DMS153 treated with DMSO at 0.1 percent for 48 hours (cell line): ENCODE measurements around the gene SPATA9.
"Not testable (repeated sequence)": the region's sequence is repeated elsewhere in the genome, so short reads cannot be mapped to it uniquely, and the experiment has no call there.

Experiments used
- DNase-seq: peaks from one replicate; lab custom pipeline; 2025; ENCODE audit not compliant: unreplicated experiment; lab: John Stamatoyannopoulos, UW

SPATA9 gene

DNA sequence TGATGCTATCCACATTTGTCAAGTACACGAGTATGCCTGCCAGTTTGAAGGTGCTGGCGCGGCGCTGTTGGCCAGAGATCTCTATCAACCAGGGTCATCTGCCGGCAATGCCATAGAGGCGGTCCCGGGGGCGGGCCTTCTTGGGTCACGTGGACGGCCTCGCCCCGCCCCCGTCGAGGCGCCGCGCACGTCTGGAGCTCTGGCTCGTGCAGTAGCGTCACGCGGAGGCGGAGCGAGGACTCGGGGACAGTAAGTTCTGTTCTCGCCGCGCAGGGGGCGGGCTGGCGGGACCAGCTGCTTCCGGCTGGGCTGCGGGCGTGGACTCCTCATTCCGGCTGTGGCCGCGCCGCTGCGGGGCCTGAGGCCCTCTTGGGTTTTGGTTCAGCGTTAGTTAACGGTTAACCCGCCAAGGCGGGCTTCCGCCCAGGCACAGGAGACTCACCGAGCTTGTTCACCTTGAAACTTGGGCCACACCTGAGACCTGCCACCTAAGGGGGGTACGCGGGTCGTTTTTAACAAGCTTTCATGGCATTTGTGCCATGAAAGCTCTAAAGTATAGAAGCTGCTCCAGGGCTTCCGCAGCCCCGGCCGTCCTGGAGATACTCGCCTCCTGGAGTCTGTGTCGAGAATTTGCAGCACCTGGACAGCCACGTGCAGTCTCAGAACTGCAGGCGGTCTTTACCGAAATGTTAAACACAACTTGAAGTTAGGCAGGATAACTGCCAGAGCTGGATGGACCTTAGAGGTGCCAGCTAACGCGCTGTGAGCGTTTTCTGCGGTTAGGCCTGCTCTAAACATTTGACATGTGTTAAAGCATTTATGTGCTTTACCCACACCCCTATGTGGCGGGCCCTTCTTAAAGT is 36.0 kb downstream of the SPATA9 start, which contains the start of gene RFESD:
Gene RFESD (plus strand): TSS at position 209 of the 863 bp plus-strand sequence. CDS start 5,495 bp downstream, outside the sequence.
- DNase-seq, result peak; percentile 59

DNA sequence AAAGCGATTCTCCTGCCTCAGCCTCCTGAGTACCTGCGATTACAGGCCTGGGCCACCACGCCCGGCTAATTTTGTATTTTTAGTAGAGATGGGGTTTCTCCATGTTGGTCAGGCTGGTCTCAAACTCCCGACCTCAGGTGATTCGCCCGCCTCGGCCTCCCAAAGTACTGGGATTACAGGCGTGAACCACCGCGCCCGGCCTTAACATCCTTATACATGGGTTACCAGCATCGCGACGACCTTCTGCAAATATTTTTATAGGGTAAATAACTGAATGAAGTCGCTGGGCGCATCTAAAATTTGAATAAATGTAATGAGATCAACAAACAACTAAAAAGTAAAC is 36.6 kb downstream of the SPATA9 start:
- not testable (repeated sequence) for DNase-seq

DNA sequence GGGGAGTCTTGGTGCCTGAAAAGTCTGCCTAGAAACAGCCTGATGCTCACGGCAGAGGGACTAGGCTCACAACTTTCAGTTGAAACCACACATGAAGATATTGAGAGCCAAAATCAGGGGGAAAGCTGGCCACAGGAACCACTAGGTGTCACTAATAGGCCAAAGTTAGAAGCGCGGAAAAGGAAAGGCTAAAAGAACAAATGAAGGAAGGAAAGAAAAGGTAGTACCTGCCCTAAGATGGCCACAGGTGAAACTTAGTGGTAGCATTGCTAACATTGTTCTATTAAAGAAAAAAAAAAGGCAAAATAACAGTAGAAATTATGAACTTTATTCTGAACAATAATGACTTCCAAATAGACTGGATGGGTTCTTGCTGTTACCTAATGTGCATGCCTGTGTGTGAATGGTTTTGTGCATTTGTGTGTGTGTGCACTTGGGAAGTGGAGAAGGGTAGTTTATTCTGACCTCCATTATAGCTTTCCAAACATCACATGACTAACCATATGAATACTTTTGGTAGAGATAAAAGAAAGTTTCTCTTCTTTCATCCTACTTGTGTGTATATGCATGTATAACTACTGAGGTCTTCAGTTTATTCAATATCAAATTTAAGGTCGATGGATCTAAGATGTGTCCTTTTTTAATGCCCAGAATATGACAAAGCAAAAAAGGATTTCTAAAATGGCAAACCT is 38.3 kb downstream of the SPATA9 start:
- peak; percentile 25 for DNase-seq

DNA sequence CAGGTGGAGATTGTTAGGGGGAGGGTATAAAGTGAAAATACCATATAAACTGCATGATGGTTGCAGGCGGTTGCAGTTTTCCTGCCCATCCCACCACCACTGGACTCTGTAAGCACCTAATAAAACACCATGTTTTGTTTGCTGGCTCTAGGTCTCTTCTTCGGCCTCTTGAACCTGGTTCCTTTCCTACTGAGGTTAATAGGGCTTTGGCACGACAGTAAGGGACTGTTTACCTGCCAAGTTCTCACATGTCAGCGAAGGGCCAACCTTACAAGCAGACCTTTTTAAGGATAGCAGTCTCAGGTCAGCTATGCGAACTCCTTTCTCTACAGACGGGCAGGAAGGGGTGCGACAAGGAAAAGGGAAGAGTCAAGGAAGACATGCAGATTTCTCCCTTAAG is 39.6 kb downstream of the SPATA9 start:
- DNase-seq, result no peak

DNA sequence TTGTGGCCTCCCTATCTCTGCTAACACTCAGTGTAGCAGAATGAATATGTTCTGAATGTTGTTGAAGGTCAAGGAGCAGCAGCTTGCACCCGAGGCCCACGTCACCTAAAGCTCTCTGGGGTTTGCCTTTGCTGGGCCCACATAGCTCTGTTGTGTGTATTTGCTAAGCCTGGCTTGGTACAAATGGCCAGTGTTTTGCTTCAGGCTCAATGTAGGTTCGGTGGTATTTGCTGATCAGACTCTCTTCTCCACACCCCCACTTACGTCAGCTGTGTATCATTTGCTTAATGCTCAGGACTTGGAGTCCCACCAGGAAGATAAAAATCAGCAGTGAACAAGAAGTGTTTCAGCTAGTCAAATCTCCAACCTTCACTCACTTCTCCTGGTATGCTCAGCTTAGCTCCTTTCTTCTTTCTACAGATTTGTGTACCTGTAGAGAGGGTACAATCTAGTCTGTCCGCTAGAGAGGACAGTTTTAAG is 41.0 kb downstream of the SPATA9 start:
- no peak for DNase-seq

DNA sequence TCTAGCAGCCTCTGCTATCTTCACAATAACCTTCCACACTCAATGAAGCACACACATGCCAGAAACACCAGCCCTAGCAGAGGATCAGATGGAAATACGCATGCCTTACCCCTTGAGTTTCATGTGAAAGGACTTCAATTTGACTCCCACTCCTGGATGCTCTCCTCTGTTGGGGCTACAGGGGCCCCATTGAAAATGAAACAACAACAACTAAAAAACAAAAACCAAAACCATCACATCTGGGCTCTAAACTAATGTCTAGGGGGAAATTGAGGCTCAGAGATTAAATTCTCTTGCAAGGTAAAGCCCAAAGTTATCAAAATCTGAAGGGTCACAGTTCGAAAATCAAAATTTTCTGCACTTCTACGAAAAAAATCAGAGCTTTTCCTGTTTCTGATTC is 44.2 kb downstream of the SPATA9 start:
- DNase-seq, result no peak

DNA sequence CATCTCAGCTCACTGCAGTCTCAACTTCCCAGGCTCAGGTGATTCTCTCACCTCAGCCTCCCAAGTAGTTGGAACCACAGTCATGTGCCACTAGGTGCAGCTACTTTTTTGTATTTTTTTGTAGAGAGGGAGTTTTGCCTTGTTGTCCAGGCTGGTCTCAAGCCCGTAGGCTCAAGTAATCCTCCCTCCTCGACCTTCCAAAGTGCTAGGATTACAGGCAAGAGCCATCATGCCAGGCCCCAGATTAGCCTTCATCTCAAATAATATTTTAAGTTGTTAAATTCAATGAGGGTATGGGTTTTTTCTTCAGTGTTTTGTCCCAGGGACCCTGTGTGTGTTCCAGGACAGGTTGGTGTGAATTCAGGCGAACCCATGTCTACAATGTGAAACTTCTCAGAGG is 48.7 kb downstream of the SPATA9 start:
- DNase-seq, result no peak

DNA sequence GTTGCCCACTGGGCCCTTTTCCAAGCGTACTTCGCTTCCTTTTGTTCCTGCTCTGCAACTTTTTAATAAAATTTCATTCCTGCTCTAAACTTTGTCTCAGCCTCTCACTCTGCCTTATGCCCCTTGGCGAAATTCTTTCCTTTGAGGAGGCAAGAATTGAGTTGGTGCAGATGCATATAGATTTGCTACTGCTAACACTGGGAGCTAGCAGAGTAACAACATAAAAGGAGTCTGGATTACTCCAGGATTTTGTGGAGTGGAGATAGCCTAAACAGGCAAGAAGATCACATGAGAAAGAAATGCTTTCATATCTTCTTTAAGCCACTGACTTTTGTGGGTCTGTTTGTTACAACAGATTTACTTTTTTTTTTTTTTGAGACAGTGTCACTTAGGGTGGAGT is 49.1 kb downstream of the SPATA9 start:
- DNase-seq, result no peak

DNA sequence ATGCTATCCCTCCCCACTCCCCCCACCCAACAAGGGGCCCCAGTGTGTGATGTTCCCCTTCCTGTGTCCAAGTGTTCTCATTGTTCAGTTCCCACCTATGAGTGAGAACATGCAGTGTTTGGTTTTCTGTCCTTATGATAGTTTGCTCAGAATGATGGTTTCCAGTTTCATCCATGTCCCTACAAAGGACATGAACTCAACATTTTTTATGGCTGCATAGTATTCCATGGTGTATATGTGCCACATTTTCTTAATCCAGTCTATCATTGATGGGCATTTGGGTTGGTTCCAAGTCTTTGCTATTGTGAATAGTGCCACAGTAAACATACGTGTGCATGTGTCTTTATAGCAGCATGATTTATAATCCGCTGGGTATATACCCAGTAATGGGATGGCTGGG is 49.8 kb downstream of the SPATA9 start:
- not testable (repeated sequence) for DNase-seq

DNA sequence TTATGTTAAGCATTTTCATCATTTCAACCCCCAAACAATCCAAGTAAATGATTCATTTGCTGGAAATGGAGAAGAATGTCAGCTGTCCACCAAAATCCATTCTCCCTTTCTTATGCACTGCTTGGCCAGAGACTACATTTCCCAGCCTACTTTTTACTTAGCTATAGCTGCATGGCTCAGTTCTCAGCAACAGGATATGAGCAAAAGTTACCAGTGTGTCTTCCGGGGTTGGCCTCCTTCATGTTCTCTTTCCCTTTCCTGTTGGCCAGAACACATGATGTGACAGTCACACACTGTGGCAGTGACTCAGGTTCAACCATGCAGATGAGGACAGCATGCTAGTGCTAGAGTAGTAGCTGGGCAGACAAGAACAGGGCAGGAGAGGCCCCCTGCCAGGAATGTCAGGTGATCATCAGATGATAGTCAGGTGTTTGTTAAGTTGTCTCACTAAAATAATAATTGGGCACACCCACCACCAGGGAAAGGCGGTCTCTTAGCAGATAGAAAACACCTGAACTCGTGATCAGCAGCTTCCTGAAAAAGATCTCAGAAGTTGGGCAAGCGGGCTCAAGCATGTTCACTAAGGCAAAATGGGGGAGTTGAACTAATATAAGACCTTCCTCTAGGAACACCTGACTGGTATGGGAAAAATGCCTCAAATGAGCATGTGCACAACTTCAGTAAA is 50.7 kb downstream of the SPATA9 start:
- DNase-seq, result no peak

DNA sequence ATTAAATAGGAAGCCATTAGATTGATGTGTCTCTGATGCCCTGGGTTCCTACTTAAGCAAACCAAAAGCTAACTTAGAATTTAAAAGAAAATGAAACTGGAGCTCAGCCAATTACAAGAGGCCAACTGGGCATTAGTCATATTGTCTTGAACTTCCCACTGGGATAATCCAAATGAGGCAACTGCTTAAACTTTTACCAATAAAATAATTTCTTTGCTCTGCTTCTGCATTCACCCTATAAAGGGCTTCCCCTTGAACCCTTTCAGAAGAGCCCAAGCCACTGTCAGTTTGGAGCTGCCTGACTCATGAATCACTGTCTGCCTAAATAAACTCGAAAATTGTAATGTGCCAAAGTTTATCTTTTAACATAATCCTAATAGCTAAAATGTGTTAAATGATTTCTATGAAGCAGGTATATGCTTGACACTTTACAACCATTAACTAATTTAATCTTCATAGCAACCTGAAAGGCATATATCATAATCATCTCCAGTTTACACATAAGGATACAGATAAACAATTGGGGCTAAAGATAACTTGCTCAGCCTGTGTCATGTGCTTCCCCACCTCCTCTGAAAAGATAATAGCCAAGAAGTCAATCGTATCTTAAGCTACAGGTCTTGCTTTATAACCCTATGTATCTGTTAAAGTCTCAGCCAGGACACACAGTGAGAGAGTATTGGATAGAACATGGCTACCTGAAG is 51.4 kb downstream of the SPATA9 start:
- DNase-seq, result no peak

DNA sequence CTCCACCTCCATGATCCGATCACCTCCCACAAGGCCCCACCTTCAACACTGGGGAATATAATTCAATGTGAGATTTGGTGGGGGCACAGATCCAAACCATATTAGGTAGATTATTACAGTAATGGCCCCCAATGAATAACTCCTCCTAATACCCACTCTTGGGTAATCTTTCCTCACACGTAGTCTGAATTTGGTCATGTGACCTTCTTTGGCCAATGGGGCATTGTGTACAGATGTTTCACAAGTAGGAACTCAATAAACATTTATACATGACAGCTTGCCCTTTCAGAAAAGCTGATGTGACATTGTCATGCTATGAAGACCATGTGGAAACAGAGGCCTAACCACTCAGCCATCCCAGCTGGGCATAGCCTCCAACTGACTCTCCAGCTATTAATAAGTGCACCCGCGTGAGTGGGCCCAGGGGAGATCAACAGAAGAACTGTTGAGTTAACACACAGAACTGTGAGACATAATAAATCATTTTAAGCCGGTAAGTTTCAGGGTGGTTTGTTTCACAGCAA is 52.3 kb downstream of the SPATA9 start:
- DNase-seq, result no peak

DNA sequence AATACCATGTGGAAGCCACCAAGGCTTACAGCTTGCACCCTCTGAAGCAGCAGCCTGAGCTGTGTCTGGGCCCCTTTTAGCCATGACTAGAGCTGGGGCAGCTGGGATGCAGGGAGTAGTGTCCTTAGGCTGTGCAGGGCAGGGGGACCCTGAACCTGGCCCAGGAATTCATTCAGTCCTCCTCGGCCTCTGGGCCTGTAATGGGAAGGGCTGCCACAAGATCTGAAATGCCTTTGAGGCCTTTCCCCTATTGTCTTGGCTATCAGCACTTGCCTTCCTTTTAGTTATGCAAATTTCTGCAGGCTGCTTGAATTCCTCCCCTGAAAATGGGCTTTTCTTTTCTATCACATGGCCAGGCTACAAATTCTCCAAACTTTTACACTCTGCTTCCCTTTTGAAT is 53.9 kb downstream of the SPATA9 start:
- no peak for DNase-seq

DNA sequence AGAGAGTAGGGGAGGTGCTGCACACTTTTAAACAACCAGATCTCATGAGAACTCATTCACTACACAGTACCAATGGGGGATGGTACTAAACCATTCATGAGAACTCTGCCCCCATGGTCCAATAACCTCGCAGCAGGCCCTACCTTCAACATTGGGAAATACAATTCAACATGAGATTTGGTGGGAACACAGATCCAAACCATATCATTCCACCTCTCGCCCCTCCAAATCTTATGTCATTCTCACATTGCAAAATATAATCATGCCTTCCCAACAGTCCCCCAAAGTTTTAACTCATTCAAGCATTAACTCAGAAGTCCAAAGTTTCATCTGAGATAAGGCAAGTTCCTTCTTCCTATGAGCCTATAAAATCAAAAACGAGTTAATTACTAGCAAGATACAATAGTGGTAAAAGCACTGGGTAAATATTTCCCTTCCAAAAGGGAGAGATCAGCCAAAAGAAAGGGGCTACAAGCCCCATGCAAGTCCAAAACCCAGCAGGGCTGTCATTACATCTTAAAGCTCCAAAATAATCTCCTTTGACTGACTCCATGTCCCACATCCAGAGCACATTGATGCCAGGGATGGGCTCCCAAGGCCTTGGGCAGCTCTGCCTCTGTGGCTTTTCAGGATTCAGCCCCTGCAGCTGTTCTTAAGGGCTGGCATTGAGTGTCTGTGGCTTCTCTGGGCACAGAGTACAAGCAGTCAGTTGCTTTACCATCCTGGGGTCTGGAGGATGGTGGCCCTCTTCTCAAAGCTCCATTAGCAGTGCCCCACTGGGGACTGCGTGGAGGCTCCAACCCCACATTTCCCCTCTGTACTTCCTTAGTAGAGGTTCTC is 54.6 kb downstream of the SPATA9 start:
- DNase-seq, result no peak

DNA sequence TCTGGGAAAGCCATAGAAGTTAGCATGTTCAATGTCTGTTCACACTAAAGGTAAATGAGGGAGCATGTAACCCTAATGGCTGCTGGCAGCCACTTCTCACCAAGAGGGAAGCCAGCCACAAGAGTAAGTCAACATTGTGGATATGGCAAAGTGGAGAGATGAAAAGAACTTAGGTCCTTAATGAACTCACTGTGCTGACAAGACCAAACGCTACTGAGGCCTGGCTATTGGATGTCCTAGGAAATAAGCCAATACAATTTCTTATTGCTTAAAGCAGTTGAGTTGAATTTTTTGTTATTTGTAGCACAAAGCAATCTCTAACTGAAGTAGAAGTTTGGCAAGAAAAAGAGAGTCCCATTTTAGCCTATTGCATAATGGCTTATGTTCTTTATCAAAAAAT is 56.1 kb downstream of the SPATA9 start:
- DNase-seq, result no peak

DNA sequence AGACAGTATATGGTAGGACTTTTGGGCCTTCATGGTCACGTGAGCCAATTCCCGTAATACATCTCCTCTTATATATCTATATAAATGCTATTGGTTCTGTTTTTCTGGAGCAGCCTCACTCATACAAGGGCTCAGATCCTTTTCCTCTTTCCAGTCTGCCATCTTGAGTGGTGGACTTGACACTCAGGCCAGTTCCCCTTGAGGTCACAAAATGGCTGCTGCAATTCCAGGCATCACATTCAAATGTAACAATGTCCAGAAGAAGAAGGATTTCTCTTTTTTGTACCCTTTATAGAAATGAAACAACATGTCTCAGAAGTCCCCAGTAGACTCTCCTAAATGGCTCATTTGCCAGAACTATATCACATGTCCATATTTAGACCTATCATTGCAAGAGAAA is 58.4 kb downstream of the SPATA9 start:
- no peak for DNase-seq

DNA sequence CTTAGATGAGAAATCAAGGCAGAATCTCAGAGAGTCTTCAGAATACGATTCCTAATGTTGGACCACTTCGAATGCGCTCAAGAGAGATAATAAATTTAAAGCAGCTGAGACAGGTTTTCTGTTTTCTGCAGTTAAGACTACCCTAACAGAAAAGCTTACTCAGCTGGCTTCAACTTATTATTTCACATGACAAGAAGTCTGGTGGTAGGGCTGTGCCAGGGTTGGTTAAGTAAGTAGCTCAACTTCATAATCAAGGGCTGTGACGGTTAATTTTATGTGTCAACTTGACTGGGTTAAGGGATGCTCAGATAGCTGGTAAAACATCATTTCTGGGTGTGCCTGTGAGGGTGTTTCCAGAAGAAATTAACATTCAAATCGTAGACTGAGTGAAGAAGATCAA is 59.1 kb downstream of the SPATA9 start:
- no peak for DNase-seq

DNA sequence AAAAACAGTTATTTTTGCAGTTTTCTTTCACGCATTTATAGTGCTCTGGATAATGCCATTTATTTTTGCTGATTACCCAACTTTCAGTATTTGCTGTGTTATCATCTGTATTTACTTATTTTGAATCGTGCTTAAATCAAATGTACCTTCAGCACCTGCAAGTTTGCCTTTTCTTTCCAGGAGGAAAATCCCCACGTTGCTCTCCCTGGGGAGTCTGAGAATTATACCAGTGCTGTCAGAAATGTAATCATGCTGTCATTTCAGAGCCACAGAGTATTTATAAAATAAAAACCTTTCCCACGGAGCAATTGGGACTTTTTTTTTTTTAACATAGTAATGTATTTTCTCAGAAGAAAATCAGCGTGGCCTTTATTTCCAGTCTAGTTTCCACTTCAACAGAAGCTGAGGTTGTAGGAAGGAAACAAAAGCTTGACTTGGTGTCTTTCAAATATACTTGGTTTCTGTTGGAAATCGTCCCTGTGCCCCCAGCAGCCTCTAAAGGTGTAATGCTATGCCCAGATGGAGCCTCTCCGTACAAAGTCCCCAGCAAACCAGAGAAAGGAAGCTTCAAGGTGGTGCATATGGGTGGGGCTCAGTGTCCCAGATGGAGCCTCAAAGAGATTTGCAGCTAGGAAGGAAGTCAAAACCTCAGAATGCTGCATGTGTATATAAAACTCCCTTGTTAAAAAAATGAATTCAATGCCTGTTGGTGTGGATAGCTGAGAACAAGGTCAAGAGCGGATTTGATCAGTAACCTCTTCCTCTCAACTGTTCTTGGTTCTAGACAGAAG is 60.8 kb downstream of the SPATA9 start:
- DNase-seq, result no peak
